Liver (tissue), 9 donors: ENCODE measurements around the gene CELSR1. TPM values are rescaled to one million over a fixed set of nuclear protein-coding genes. Genes with fewer than 3 reads are reported as not detected.

Experiments used
- DNase-seq: peaks from one replicate; pipeline ENCODE4 v3.0.0-alpha.2; 2017; ENCODE audit warnings: low spot score
- H3K27ac ChIP-seq, 2 donors: one replicate each; pipeline ENCODE4 v1.7.0; 2013; ENCODE audit warnings: inconsistent platforms in 2 of 2, low read length in 2 of 2, control low read depth in 1 of 2, low read depth in 1 of 2, mild to moderate bottlenecking in 1 of 2
- H3K27me3 ChIP-seq, 4 donors: one replicate each; pipeline versions ENCODE4 v1.6.1 to v1.7.0; 2013; ENCODE audit warnings: low read length in 3 of 4, inconsistent platforms in 1 of 4, mild to moderate bottlenecking in 1 of 4, moderate library complexity in 1 of 4; ENCODE audit not compliant: control insufficient read depth in 4 of 4, insufficient read depth in 4 of 4
- H3K36me3 ChIP-seq, 4 donors: one replicate each; pipeline versions ENCODE4 v1.6.1 to v1.7.0; 2013; ENCODE audit warnings: low read length in 3 of 4, mild to moderate bottlenecking in 3 of 4, low read depth in 1 of 4, moderate library complexity in 1 of 4; ENCODE audit not compliant: control insufficient read depth in 4 of 4, insufficient read depth in 3 of 4
- H3K4me1 ChIP-seq, 4 donors: one replicate each; pipeline versions ENCODE4 v1.6.1 to v1.7.0; 2013; ENCODE audit warnings: low read length in 3 of 4, mild to moderate bottlenecking in 3 of 4, moderate library complexity in 1 of 4; ENCODE audit not compliant: control insufficient read depth in 4 of 4, insufficient read depth in 4 of 4
- H3K4me3 ChIP-seq, 3 donors: one replicate each; pipeline versions ENCODE4 v1.6.1 to v1.7.0; 2013; ENCODE audit warnings: low read length in 3 of 3, control low read depth in 1 of 3, low read depth in 1 of 3, mild to moderate bottlenecking in 1 of 3
- H3K9ac ChIP-seq, 2 donors: one replicate each; pipeline ENCODE4 v1.7.0; 2013; ENCODE audit warnings: low read length in 2 of 2, mild to moderate bottlenecking in 2 of 2, moderate library complexity in 2 of 2, control low read depth in 1 of 2, low read depth in 1 of 2
- H3K9me3 ChIP-seq, 4 donors: one replicate each; pipeline versions ENCODE4 v1.6.1 to v1.7.0; 2013; ENCODE audit warnings: low read length in 3 of 4; ENCODE audit not compliant: control insufficient read depth in 4 of 4
- ATF3 ChIP-seq: IDR thresholded peaks from 2 replicates; pipeline ENCODE4 v1.6.1; 2016; ENCODE audit warnings: antibody characterized with exemption
- CTCF ChIP-seq: fragments of 150-350 bp; IDR thresholded peaks from 2 replicates; pipeline ENCODE4 v1.5.1; 2017; ENCODE audit warnings: improper control_type of control experiment, low read depth, low read length; ENCODE audit not compliant: missing input control
- EGR1 ChIP-seq, 2 donors: IDR thresholded peaks; 2 replicates each; pipeline ENCODE4 v1.6.1; 2016 to 2018; ENCODE audit warnings: antibody characterized with exemption in 2 of 2, low read depth in 2 of 2
- FOXA2 ChIP-seq: IDR thresholded peaks from 2 replicates; pipeline ENCODE4 v1.6.1; 2016; ENCODE audit warnings: antibody characterized with exemption
- GABPA ChIP-seq, 2 donors: IDR thresholded peaks in 1 of 2; conservative IDR thresholded peaks in 1 of 2; 2 replicates each; pipeline ENCODE4 v1.6.1; 2016; ENCODE audit warnings: antibody characterized with exemption in 2 of 2, mild to moderate bottlenecking in 1 of 2, moderate library complexity in 1 of 2
- HNF4A ChIP-seq, 2 donors: conservative IDR thresholded peaks; 2 replicates each; pipeline ENCODE4 v1.6.1; 2016; ENCODE audit warnings: antibody characterized with exemption in 2 of 2, mild to moderate bottlenecking in 2 of 2
- JUND ChIP-seq, 2 donors: IDR thresholded peaks; 2 replicates each; pipeline ENCODE4 v1.6.1; 2016; ENCODE audit warnings: antibody characterized with exemption in 2 of 2
- MAX ChIP-seq: IDR thresholded peaks from 2 replicates; pipeline ENCODE4 v1.6.1; 2016; ENCODE audit warnings: antibody characterized with exemption
- NR2F2 ChIP-seq: IDR thresholded peaks from 2 replicates; pipeline ENCODE4 v1.6.1; 2016; ENCODE audit warnings: antibody characterized with exemption
- RAD21 ChIP-seq, 2 donors: IDR thresholded peaks; 2 replicates each; pipeline ENCODE4 v1.6.1; 2016; ENCODE audit warnings: antibody characterized with exemption in 2 of 2, mild to moderate bottlenecking in 2 of 2
- RXRA ChIP-seq, 2 donors: IDR thresholded peaks; 2 replicates each; pipeline ENCODE4 v1.6.1; 2017 to 2018; ENCODE audit warnings: antibody characterized with exemption in 2 of 2, mild to moderate bottlenecking in 1 of 2
- SP1 ChIP-seq: IDR thresholded peaks from 2 replicates; pipeline ENCODE4 v1.6.1; 2018; ENCODE audit warnings: antibody characterized with exemption, mild to moderate bottlenecking
- YY1 ChIP-seq: IDR thresholded peaks from 2 replicates; pipeline ENCODE4 v1.6.1; 2016; ENCODE audit warnings: antibody characterized with exemption, mild to moderate bottlenecking
- ZBTB33 ChIP-seq: IDR thresholded peaks from 2 replicates; pipeline ENCODE4 v1.6.1; 2016; ENCODE audit warnings: antibody characterized with exemption
- WGBS: extraction: QIAGEN DNeasy Blood & Tissue Kit; methylation state at CpG from one replicate; pipeline ENCODE4 v1.1.7; 2013; 5-methylcytosine and 5-hydroxymethylcytosine counted together
- polyA plus RNA-seq, 2 donors: library from polyadenylated mRNA; stranded (reverse) in 1 of 2; unstranded in 1 of 2; fragments of 200-250 nt in 1 of 2; fragments of >200 nt in 1 of 2; fragmentation: Nextera tagmentation in 1 of 2; extraction: Ambion mirVana in 1 of 2; gene quantifications; one replicate each; pipeline versions ENCODE4 v1.2.1 to v1.2.3, GENCODE V29; 2013 to 2015
- total RNA-seq, 2 donors: library from RNA; depleted of rRNA; stranded (reverse); fragments of >200 nt; gene quantifications; one replicate each; pipeline ENCODE4 v1.2.3, GENCODE V29; 2014
- TF ChIP-seq, protein P1 (sequence below): IDR thresholded peaks from 2 replicates; pipeline ENCODE4 v1.6.1; 2016; ENCODE audit warnings: antibody characterized with exemption, mild to moderate bottlenecking
- donor health status: healthy.
- donor health status: healthy.
- donor health status: healthy.
- donor health status: healthy.
- donor health status: healthy.

The CELSR1 gene
- total and polyA plus RNA-seq, 4 donors = 0.37 to 1.6 (median 1.3) TPM

GRCh38 chr22:46476547-46476941, 60.9 kb downstream of the CELSR1 start:
- no peak overlapping the region for H3K27ac ChIP-seq
- no peaks in the 10 kb centered on the region for H3K4me1 ChIP-seq
- peaks cover 0 to 4% (median 0%) of the 10 kb centered on the region in 4 donors for H3K27me3 ChIP-seq
- H3K4me3 ChIP-seq = no peak overlapping the region
- no peaks in the 10 kb centered on the region for H3K36me3 ChIP-seq
- WGBS = 87% methylated on average over 8 of the region's 8 CpGs
- no peak for TF ChIP-seq GABPA (IDR thresholded peaks at IDR 0.05 in 1 of 2, conservative IDR thresholded peaks at IDR 0.05 in 1 of 2)
- TF ChIP-seq FOXA2 = no peak
- no peak for TF ChIP-seq RAD21 (IDR thresholded peaks at IDR 0.05)
- no peak for TF ChIP-seq MAX
- no peak for TF ChIP-seq HNF4A (conservative IDR thresholded peaks at IDR 0.05)
- TF ChIP-seq EGR1 (IDR thresholded peaks at IDR 0.05; ENCODE audit: low read depth in 2 of 2) = no peak
- TF ChIP-seq YY1 = no peak
- TF ChIP-seq, protein P1, sequence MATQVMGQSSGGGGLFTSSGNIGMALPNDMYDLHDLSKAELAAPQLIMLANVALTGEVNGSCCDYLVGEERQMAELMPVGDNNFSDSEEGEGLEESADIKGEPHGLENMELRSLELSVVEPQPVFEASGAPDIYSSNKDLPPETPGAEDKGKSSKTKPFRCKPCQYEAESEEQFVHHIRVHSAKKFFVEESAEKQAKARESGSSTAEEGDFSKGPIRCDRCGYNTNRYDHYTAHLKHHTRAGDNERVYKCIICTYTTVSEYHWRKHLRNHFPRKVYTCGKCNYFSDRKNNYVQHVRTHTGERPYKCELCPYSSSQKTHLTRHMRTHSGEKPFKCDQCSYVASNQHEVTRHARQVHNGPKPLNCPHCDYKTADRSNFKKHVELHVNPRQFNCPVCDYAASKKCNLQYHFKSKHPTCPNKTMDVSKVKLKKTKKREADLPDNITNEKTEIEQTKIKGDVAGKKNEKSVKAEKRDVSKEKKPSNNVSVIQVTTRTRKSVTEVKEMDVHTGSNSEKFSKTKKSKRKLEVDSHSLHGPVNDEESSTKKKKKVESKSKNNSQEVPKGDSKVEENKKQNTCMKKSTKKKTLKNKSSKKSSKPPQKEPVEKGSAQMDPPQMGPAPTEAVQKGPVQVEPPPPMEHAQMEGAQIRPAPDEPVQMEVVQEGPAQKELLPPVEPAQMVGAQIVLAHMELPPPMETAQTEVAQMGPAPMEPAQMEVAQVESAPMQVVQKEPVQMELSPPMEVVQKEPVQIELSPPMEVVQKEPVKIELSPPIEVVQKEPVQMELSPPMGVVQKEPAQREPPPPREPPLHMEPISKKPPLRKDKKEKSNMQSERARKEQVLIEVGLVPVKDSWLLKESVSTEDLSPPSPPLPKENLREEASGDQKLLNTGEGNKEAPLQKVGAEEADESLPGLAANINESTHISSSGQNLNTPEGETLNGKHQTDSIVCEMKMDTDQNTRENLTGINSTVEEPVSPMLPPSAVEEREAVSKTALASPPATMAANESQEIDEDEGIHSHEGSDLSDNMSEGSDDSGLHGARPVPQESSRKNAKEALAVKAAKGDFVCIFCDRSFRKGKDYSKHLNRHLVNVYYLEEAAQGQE = no peak
- TF ChIP-seq SP1 = no peak
- H3K9me3 ChIP-seq = peaks cover 0 to 4% (median 0%) of the 10 kb centered on the region in 4 donors
- no peak overlapping the region for H3K9ac ChIP-seq
- no peak for DNase-seq

DNA sequence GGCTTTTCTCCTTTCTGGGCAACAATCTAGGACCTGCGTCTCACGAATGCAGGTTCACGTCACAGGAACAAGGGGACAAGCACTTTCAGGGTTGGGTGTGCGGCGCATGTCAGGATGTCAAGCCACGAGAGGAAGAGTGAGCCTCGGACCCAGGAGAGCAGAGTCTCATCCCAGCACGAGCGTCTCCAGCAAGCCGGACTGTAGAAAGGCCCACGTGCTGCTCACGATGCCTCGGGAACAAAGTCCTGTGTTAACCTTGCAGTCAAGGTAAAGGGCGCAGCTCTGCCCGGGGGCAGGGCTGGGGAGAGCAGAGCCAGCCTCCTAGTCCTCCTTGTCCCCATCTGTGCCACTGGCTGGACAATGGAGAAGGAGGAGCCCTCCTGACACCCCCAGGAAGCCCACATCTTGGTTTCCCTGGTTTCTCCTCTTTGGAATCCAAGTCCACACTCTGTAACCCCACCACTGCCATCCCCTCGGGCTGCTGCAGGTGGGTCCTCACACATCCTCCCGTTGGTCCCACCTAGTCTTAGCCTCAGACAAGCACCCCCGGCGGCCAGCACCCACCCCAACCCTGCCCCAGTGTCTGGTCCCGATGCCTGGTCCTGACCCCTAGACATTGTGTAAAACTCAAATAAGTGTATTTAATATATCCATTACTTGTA, 63.4 kb downstream of the CELSR1 start:
- WGBS = 83% methylated on average over 20 of the region's 20 CpGs
- Histone ChIP-seq H3K4me1 (no peaks in the 10 kb centered on the region), H3K27me3 (peaks cover 0 to 4% (median 0%) of the 10 kb centered on the region in 4 donors), H3K9ac (no peak overlapping the region), H3K4me3 (no peak overlapping the region), H3K27ac (no peak overlapping the region), H3K36me3 (no peaks in the 10 kb centered on the region), H3K9me3 (peaks cover 0 to 4% (median 0%) of the 10 kb centered on the region in 4 donors)
- TF ChIP-seq RXRA (IDR thresholded peaks at IDR 0.05) (no peak), ATF3 (no peak), CTCF (no peak), JUND (IDR thresholded peaks at IDR 0.05) (no peak), NR2F2 (no peak), HNF4A (conservative IDR thresholded peaks at IDR 0.05) (no peak), SP1 (no peak), ZBTB33 (no peak)
- no peak for DNase-seq
